Measurements from ENCODE around the gene TGDS.

DNA sequence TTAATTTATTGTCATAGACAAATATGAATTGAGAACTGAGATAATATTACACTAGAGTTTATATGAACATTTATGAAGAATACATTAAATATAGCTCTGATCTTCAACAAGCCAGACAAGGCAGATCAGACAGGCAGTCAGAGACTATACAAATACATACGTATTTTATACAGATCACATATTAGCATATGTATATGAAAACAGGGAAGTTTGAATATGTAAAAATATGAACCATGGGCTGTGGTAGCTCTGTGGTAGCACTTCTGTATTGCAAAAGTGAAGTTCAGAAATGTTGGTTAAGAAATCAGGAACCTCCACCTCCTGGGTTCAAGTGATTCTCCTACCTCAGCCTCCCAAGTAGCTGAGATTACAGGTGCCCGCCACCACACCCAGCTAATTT lies 26.4 kb upstream of the TGDS start:
- TF ChIP-seq, protein P1, sequence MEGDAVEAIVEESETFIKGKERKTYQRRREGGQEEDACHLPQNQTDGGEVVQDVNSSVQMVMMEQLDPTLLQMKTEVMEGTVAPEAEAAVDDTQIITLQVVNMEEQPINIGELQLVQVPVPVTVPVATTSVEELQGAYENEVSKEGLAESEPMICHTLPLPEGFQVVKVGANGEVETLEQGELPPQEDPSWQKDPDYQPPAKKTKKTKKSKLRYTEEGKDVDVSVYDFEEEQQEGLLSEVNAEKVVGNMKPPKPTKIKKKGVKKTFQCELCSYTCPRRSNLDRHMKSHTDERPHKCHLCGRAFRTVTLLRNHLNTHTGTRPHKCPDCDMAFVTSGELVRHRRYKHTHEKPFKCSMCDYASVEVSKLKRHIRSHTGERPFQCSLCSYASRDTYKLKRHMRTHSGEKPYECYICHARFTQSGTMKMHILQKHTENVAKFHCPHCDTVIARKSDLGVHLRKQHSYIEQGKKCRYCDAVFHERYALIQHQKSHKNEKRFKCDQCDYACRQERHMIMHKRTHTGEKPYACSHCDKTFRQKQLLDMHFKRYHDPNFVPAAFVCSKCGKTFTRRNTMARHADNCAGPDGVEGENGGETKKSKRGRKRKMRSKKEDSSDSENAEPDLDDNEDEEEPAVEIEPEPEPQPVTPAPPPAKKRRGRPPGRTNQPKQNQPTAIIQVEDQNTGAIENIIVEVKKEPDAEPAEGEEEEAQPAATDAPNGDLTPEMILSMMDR (conservative IDR thresholded peaks at IDR 0.05; ENCODE audit: low read length): no peak
- TF ChIP-seq EZH2phosphoT487 (IDR thresholded peaks at IDR 0.05; ENCODE audit: borderline replicate concordance, low read depth, low read length): no peak

All from OCI-LY7 (cell line).